NOMO-1 treated with DMSO at 0.1 percent for 48 hours (cell line): Measurements from ENCODE around the gene MYL11.
A peak's percentile ranks its signal among the peaks of the same experiment; 100 is the strongest.
"Not testable (repeated sequence)": the region's sequence is repeated elsewhere in the genome, so short reads cannot be mapped to it uniquely, and the experiment has no call there.

Source experiments
- DNase-seq: peaks from one replicate; lab custom pipeline; 2025; ENCODE audit not compliant: unreplicated experiment; lab: John Stamatoyannopoulos, UW

MYL11 gene, protein sequence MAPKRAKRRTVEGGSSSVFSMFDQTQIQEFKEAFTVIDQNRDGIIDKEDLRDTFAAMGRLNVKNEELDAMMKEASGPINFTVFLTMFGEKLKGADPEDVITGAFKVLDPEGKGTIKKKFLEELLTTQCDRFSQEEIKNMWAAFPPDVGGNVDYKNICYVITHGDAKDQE

GRCh38 chr16:30374538-30374937 is at the start of gene MYL11:
Gene MYL11, plus strand, starts transcription at chr16:30374802. Its CDS starts 56 bp downstream, at chr16:30374858.
- DNase-seq: no peak

GRCh38 chr16:30334473-30334989 is 40.1 kb upstream of the MYL11 start:
- DNase-seq: peak; percentile 66

DNA sequence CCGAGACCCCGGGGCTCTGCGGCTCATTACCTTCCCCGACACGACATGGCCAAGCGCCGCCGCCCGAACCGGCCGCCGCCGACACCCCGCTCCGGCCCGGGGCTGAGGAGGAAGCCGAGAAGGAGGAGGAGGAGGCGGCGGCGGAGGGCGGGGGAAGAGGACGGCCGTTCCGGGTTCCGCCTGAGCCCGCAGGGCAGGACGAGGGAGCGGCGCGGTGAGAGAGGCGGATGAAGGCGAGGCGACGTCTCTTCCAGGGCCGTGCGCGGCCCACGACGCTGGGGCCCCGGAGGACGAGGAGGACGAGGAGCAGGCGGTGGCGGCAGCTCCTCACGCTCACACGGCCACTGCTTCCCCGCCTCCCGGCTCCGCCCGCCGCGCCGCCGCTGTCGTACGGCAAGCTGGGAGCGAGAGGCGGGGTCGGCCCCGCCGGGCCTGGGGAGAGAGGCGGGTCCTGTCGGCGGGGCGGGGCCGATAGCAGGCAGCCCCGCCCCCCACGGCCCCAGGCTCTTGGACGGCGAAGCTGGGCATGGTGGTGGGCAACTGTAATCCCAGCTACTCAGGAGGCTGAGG is 39.5 kb upstream of the MYL11 start:
- peak; percentile 81 for DNase-seq

GRCh38 chr16:30335598-30336474 is 38.8 kb upstream of the MYL11 start:
- no peak for DNase-seq

DNA sequence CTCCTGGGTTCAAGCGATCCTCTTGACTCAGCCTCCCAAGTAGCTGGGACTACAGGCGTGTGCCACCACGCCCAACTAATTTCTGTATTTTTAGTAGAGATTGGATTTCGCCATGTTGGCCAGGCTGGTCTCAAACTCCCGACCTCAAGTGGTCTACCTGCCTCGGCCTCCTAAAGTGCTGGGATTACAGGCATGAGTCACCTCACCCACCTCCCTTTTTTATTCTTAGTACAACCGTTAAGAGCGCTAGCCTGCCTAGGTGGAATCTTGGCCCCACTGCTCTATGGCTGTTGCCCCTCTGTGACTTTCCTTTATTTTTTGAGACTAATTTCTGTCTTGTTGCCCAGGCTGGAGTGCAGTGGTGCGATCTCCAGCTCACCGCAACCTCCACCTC is 36.6 kb upstream of the MYL11 start:
- not testable (repeated sequence) for DNase-seq

- DNase-seq: not testable (repeated sequence)
Observed at GRCh38 chr16:30338715-30339114, 35.9 kb upstream of the MYL11 start.

DNA sequence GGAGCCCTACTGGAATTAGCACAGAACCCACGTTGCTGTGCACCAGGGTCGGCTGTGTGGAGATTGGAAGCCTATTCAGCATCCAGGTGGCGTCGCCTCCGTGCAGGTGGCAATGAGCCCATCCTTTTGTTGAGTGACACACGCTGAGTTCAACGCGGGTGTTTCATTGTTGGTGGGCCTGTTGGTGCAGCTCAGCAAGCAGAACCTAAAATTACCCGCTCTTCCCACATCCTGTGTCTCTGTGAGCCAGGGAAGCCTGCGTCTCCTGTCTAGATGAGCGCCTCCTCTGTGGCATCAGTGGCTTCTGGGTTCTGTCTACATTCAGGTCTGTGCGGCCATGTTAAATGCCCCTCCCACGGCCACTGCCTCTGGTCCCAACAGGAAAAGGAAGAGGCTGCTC is 34.0 kb upstream of the MYL11 start:
- no peak for DNase-seq

DNA sequence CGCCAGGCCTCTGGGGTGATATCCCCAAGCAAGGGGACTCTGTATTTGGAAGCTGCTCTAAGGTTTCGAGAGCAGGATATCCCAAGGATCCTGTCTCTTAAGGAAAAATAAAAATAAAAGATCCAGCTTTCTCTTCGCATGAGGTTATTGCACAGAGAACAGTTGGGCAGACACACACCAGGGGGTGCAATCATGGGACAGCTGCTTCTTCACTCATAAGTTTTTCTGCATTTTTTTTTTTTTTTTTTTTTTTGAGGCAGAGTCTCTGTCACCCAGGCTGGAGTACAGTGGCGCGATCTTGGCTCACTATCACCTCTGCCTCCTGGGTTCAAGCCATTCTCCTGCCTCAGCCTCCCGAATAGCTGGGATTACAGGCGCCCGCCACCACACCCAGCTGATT is 32.6 kb upstream of the MYL11 start:
- DNase-seq: not testable (repeated sequence)

GRCh38 chr16:30342751-30343490 is 31.7 kb upstream of the MYL11 start:
- DNase-seq: no peak

GRCh38 chr16:30343491-30343820 is 31.1 kb upstream of the MYL11 start:
- not testable (repeated sequence) for DNase-seq

DNA sequence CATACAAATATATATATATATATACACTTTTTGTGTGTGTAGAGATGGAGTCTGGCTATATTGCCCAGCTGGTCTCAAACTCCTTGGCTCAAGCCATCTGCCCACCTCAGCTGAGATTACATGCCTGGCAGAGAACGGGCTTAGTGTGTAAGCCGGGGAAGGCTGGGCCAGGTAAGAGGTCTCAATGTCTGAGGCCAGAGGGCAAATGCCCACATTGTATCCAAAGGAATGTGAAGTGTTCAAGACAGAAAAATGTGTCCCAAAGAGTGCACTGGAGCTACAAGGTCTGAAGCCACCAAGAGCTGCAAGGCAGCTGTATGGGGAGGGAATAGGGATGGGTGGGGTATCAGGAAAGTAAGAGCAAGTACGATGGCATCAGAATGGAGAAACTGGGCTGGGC is 28.3 kb upstream of the MYL11 start:
- no peak for DNase-seq

- no peak for DNase-seq
Observed at GRCh38 chr16:30348113-30348512, 26.5 kb upstream of the MYL11 start.

- no peak for DNase-seq
Observed at GRCh38 chr16:30348929-30349328, 25.7 kb upstream of the MYL11 start.

DNA sequence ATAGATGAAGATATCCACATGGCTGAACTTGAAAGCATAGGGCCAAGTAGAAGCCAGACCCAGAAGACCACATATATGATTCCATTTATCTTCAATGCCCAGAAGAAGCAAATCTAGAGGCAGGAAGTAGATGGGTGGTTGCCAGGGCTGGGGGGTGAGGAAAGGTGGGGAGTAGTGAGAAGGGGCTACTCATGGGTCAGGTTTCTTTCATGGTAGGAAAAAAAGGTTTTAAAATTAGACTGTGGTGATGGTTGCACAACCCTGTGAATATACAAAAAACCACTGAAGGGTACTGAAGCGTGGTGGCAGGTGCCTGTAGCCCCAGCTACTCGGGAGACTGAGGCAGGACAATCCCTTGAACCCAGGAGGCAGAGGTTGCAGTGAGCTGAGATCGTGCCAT is 24.9 kb upstream of the MYL11 start:
- peak; percentile 62 for DNase-seq

- DNase-seq: peak; percentile 72
Observed at GRCh38 chr16:30350134-30350871, 24.3 kb upstream of the MYL11 start.

GRCh38 chr16:30351001-30351441 is 23.6 kb upstream of the MYL11 start:
- DNase-seq: no peak

DNA sequence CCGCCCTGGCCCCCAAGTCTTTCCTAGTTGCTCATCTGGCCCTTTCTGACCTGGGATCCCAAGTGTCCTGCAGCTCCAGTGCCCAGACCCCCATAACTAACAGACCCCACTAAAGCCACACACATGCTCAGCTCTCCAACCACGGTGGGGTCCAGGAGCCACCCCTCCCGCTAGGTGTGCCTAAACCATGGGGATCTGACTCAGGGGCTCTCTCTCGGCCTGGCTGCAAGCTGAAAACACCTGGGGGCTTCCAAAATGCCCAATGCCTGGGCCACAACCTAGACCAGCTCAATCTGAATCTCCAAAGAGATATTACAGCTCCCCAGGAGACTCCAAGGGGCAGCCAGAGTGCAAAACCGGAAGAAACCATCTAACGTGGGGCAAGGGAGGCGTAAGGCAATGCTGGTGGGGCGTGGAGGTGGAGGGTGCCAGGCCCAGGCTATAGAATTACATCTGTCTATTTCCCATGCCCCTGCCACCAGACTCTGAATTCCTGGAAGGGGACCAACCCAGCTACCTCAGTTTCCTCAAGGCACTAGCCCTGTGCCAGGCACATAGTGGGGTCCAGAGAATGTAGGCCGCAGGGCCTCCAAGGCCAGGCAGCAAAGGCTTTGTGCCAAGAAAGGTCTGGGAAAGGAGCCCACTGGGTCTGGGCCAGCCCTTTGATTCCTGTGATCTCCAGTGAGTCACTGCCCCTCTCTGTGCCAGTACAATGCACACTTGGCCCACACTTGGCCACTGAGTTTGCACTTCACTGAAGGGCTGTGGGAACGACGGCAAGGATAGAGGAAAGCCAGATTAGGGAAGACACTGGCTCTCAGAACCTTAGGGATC is 22.8 kb upstream of the MYL11 start:
- DNase-seq: no peak

GRCh38 chr16:30352488-30353401 is 21.9 kb upstream of the MYL11 start:
- no peak for DNase-seq
